ENCODE data around the gene BMPR1B. TPM values are rescaled to one million over a fixed set of nuclear protein-coding genes. Genes with fewer than 3 reads are reported as not detected.

The BMPR1B gene
- total RNA-seq, 2 donors from 2014 or later: 28.6 to 59.8 TPM

DNA sequence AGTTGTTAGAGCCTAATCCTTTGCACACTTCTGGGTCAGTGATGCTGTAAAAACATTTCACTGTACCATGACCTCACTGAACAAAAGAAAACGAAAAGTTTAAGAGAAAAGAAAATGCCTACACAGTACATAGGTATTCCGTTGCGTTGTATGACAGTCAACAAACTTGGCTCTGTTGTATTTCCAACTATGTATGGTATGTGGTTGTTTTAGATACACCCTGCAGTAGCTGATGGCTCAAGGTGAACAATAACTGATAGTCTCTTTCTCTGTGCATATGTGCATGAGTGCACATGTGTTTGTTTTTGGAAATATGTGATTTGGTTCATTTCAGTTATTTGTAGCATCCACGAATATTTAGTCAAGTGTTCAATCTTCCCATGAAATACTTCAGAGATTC lies 176.0 kb downstream of the BMPR1B start:
- Histone ChIP-seq H3K4me3 (no peak overlapping the region), H3K36me3 (no peaks in the 10 kb centered on the region), H3K4me1 (replicated peaks) (no peaks in the 10 kb centered on the region), H3K9me3 (no peaks in the 10 kb centered on the region), H3K27me3 (replicated peaks; ENCODE audit: insufficient read depth) (no peaks in the 10 kb centered on the region), H3K27ac (no peak overlapping the region)
- 78% methylated on average over 4 of the region's 4 CpGs for WGBS
- TF ChIP-seq POLR2A (IDR thresholded peaks at IDR 0.05) (no peak), CTCF (IDR thresholded peaks at IDR 0.05) (no peak), POLR2AphosphoS5 (IDR thresholded peaks at IDR 0.05) (no peak)
- no peak for DNase-seq (ENCODE audit: low spot score)
- intact Hi-C loops (cut with DNase I): no loop called here

DNA sequence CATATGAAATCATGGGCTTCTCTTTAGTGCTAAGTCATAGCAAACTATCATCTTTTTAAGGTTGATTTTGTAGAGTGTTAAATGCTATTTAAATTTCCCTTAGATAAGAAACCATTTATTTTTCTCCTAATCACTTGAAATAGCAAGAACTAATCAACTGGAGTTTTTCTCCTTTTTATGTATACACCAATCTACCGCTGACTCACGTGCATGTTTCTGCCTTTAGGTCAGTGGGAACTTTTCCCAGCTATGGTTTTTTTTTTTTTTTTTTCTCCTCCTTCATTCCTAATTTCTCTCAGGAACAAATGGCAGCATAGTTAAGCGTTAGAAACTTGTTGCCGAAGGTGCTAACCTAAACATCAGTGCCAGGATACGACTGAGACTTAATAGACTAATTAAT lies 176.4 kb downstream of the BMPR1B start:
- DNase-seq (ENCODE audit: low spot score): no peak
- H3K4me1 ChIP-seq (replicated peaks): no peaks in the 10 kb centered on the region
- no peak overlapping the region for H3K4me3 ChIP-seq
- 72% methylated on average over 5 of the region's 5 CpGs for WGBS
- H3K36me3 ChIP-seq: no peaks in the 10 kb centered on the region
- no peaks in the 10 kb centered on the region for H3K9me3 ChIP-seq
- no peak overlapping the region for H3K27ac ChIP-seq
- no peaks in the 10 kb centered on the region for H3K27me3 ChIP-seq (replicated peaks; ENCODE audit: insufficient read depth)
- intact Hi-C loops (cut with DNase I): no loop called here
- TF ChIP-seq POLR2A (IDR thresholded peaks at IDR 0.05) (no peak), POLR2AphosphoS5 (IDR thresholded peaks at IDR 0.05) (no peak), CTCF (IDR thresholded peaks at IDR 0.05) (no peak)

DNA sequence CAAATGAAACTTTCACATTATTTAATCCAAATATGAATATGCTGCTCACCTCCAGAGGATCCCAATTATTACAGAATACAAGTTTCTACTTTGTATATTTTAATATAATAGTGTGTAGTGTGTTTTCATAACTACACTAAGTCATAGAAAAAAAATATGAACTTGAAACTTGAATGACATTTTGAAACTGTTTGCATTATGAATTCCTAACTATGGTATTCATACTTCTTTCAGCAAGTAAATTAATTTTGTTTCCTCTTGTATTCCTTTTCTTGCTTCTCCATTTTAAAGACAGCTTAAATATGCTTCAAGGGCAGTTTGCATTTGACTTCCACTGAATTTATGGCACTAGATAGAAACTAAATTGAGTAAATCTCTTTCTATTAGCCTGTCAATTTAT lies 177.1 kb downstream of the BMPR1B start:
- TF ChIP-seq CTCF (IDR thresholded peaks at IDR 0.05): no peak
- TF ChIP-seq POLR2AphosphoS5 (IDR thresholded peaks at IDR 0.05): no peak
- TF ChIP-seq POLR2A (IDR thresholded peaks at IDR 0.05): no peak
- no peak overlapping the region for H3K27ac ChIP-seq
- intact Hi-C loops (cut with DNase I): no loop called here
- no peaks in the 10 kb centered on the region for H3K4me1 ChIP-seq (replicated peaks)
- DNase-seq (ENCODE audit: low spot score): no peak
- H3K4me3 ChIP-seq: no peak overlapping the region
- H3K36me3 ChIP-seq: no peaks in the 10 kb centered on the region
- no peaks in the 10 kb centered on the region for H3K27me3 ChIP-seq (replicated peaks; ENCODE audit: insufficient read depth)
- H3K9me3 ChIP-seq: no peaks in the 10 kb centered on the region

DNA sequence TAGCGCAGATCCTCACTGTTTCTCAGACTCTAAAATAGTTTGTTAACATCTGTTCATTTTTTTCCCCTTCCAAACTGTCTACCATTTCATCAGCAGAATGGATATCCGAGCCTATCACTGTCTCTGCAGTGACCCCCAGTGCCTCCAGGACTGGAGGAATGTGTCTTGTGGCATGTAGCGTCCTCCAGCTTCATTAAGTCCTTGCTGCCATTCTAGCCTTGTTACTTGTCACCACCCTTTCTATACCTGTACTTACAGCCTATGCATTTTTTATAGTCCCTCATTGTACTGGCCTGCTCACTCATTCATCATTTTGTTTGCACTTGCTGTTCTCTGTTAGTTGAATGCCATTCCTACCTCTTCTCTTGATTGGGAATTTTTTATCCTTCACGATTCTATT lies 179.1 kb downstream of the BMPR1B start:
- no peak for DNase-seq (ENCODE audit: low spot score)
- intact Hi-C loops (cut with DNase I): no loop called here
- Histone ChIP-seq H3K36me3 (no peaks in the 10 kb centered on the region), H3K4me3 (no peak overlapping the region), H3K4me1 (replicated peaks) (no peaks in the 10 kb centered on the region), H3K9me3 (no peaks in the 10 kb centered on the region), H3K27ac (no peak overlapping the region), H3K27me3 (replicated peaks; ENCODE audit: insufficient read depth) (no peaks in the 10 kb centered on the region)
- no peak for TF ChIP-seq POLR2A (IDR thresholded peaks at IDR 0.05)
- no peak for TF ChIP-seq POLR2AphosphoS5 (IDR thresholded peaks at IDR 0.05)
- TF ChIP-seq CTCF (IDR thresholded peaks at IDR 0.05): no peak
- 86% methylated on average over 4 of the region's 4 CpGs for WGBS

DNA sequence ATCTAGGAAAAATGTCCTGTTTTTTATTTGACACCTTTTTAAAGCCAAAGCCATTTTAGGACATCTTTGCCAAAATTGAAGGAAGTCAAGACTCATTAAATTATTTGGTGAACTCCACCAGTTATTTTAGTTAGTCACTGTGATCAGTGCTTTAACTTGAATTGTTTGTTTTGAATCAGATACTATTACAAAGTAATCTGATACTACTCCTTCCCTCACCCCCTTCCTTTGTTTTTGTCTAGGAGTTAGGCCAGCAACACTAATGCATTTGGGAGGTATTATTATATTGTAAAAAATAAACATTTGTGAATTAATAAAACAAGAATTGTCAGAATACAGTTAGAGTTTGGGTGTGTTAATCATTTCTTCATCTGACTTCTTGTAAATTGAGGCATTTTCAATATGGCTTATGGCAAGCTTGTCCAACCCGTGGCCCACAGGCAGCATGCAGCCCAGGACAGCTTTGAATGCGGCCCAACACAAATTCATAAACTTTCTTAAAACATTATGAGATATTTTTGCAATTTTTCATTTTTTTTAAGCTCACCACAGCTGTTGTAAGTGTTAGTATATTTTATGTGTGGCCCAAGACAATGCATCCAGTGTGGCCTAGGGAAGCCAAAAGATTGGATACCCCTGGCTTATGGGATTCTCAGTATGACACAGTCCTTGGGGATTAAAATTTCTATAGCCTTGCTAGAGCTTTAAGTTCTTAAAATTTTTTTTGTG lies 182.2 kb downstream of the BMPR1B start:
- no peak for DNase-seq (ENCODE audit: low spot score)
- TF ChIP-seq CTCF (IDR thresholded peaks at IDR 0.05): no peak
- no peak for TF ChIP-seq POLR2AphosphoS5 (IDR thresholded peaks at IDR 0.05)
- no peak for TF ChIP-seq POLR2A (IDR thresholded peaks at IDR 0.05)
- Histone ChIP-seq H3K9me3 (no peaks in the 10 kb centered on the region), H3K4me1 (replicated peaks) (no peaks in the 10 kb centered on the region), H3K27ac (no peak overlapping the region), H3K36me3 (no peaks in the 10 kb centered on the region), H3K4me3 (no peak overlapping the region), H3K27me3 (replicated peaks; ENCODE audit: insufficient read depth) (no peaks in the 10 kb centered on the region)
- intact Hi-C loops (cut with DNase I): no loop called here
- 71% methylated on average over 2 of the region's 2 CpGs for WGBS

All from prostate gland (tissue), 2 donors.